SKM-1 treated with dmso at 0.1 percent for 144 hours (cell line): ENCODE measurements around the gene NUP214.
"Not testable (repeated sequence)": the region's sequence is repeated elsewhere in the genome, so short reads cannot be mapped to it uniquely, and the experiment has no call there.

Experiments
- DNase-seq: peaks from one replicate; lab custom pipeline; 2025; ENCODE audit not compliant: unreplicated experiment; lab: John Stamatoyannopoulos, UW

Gene NUP214

GRCh38 chr9:131158673-131159072, 33.3 kb downstream of the NUP214 start:
- not testable (repeated sequence) for DNase-seq

DNA sequence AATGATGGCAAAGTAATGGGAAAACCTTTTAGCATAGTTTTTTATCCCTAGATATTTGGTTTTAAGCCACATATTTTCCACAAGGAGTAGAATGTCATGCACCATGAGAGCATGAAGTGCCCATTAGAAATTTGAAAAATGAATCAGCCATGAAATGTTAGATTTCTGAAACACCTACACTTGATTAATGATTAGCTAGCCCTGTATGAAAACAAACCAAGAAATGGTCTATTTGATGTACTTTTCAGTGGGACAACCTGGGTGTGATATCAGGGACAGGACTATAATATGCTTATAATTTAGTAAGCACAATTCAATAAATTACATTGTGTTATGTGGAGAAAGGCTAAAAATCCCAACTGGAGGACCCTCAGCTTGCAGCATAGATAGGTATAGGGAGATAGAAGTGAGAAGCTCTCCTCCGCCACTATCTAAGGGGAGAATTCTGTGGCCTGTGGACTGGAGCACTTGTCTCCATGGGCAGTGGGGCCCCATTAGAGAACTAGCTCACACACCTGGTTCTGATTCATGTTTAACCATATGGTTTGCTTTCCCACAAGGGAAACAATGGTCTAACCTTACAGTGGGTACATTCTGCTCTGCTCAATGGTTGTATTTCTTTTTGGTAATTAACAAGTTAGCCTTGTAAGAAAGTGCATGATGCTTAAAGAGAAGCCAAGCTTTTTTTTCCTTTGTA, 35.2 kb downstream of the NUP214 start:
- no peak for DNase-seq

DNA sequence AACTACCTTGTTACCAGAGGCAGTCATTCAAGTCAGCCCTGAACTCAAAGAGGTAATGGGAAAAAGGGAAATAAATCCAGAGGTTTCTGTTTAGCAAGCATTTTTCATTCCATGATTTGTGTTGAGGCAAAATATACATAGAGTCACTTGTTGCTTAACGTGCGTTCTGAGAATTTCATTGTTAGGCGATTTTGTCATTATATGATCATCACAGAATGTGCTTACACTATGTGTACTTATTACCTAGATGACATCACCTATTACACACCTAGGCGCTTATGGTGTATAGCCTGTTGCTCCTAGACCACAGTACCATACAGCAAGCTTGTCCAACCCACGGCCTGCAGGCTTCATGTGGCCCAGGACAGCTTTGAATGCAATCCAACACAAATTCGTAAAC, 36.2 kb downstream of the NUP214 start:
- no peak for DNase-seq

- DNase-seq = no peak
These were observed 37.5 kb downstream of the NUP214 start for GRCh38 chr9:131162886-131163285.

DNA sequence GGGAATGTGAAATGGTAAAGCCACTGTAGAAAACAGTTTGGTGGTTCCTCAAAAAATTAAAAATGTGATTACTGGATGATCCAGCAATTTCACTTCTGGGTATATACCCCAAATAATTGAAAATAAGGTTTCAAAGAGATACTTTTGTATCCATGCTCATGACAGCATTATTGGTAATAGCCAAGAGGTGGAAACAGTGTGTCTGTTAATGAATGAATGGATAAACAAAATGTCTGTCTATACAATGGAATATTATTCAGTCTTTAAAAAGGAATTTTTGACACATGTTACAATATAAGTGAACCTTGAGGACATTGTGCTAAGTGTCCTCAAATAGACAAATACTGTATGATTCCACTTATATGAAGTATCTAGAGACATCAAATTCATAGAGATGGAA, 40.1 kb downstream of the NUP214 start:
- DNase-seq = no peak

DNA sequence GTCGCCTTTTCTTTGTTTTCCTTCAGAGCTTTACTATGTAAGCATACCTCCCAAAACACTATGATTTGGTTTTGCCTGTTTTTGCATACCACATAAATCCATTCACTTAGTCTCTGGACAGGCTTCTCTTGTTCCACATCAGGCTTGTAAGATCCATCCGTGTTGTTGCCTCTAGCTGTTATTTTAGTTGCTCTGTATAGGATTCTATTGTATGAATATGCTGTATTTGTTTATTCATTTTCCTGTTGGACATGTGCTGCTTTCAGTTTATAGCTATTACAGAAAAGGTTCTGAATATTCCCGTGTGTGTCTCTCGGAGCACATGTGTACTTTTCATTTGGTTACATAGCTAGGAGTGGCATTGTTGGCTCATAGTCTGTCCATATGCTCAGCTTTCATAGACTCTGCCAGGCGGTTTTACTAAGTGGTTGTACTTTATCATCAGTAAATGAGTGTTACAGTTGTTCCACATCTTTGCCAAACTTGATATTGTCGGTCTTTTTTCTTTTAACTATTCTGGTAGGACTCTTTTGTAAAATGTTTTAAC, 41.8 kb downstream of the NUP214 start:
- DNase-seq = no peak

DNA sequence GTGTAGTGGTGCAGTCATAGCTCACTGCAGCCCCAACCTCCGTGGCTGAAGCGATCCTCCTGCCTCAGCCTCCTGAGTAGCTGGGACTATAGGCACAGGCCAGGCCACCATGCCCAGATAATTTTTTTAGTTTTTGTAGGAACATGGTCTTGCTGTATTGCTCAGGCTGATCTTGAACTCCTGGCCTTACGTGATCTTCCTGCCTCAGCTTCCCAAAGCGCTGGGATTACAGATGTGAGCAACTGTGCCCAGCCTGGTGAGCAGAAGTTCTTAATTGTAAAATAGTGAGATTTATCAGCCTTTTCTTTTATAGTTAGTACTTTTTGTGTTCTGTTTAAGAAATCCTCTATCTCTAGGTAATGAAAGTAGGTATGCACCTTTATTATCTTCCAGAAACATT, 42.5 kb downstream of the NUP214 start:
- no peak for DNase-seq

GRCh38 chr9:131169563-131170240, 44.3 kb downstream of the NUP214 start:
- DNase-seq = no peak

- DNase-seq = no peak
These were observed 48.6 kb downstream of the NUP214 start for GRCh38 chr9:131173995-131174394.

GRCh38 chr9:131174681-131175239, 49.4 kb downstream of the NUP214 start:
- no peak for DNase-seq

DNA sequence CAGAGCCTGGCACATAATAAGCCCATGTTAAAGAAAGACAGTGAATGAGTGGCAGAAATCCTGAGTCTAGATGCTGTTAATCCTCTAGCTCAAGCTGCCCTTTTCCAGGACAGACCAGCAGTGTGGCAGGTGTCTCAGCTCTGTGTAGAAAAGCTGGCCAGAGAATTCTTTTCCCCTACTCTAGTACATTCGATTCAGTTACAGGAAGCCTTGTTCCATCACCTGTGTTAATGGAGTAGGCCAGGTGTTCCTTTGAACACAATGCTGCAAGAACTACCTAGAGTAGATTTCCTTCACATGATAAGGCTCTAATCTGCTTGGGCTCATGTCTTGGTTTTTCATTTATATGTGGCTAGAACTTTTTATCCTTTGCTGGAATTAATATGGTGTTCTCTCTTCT, 52.5 kb downstream of the NUP214 start:
- DNase-seq = no peak

DNA sequence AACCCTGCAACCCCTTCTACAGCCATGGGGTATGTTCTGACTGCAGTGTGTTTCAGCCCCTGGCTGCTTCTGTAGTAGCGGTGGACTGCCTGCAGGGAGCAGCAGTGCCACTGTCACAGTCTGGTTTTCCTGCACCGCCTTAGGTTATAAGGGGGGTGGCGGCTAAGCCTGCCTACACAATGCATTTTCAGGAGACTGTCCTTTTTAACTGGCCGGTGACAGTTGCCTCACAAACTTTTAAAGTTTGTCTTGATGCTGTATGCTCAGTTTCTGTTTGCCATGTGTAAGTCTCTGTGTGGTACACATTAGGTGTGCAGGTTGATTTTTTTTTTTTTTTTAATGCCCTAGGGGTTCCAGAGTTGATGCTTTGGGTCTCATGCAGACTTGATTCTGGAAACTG, 53.0 kb downstream of the NUP214 start:
- peak; percentile 65 for DNase-seq

DNA sequence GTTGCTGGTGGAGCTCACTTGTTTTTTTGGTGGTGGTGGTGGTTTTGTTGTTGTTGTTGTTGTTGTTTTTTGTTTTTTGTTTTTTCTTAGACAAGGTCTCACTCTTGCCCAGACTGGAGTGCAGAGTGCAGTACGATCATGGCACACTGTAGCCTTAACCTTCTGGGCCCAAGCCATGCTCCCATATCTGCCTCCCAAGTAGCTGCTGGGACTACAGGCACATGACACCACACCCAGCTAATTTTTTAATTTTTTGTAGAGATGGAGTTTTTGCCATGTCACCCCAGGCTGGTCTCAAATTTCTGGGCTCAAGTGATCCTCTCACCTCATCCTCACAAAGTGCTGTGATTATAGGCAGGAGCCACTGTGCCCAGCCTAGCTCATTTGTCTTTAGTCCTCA, 53.5 kb downstream of the NUP214 start:
- DNase-seq = no peak

- no peak for DNase-seq
These were observed 54.3 kb downstream of the NUP214 start for GRCh38 chr9:131179561-131180219.

DNA sequence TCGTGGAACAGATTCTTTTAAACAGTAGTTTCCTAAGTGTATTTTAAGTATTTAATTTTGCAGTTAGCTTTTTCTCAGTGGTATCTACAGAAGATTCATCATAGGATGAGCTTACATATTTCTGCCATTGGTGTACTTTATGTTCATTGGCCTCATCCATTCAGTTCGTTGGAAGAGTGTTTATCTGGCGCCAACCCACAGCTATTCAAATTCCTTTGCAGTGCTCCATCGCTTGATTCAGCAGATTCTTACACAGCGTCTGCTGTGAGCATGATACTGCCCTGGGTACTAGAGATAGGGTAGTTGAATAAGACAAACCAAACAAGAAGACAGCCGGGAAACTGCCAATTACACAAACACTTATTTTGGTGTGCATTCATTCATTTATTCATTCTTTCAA, 55.1 kb downstream of the NUP214 start:
- no peak for DNase-seq

DNA sequence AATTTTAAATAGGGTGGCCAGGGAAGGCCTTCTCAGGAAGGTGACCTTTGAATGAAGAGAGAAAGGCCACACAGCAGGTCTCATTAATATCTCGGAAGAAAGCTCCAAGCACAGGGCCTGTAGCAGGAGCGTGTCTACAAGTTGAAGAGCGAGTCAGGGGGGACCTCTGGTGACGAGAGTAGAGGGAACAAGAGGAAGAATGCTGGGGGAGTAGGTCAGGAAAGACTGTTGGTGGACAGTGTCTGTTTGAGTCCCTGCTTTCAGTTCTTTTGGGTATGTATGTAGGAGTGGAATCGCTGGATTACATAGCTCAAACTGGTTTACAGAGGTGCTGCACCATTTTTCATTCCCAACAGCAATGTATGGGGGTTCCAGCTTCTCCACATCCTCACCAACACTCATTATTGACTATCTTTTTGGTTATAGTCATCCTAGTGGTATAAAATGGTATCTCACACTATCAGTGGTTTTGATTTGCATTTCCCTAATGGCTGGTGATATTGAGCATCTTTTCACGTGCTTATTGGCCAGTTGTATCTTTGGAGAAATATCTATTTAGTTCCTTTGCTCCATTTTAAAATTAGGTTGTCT, 55.8 kb downstream of the NUP214 start:
- no peak for DNase-seq

DNA sequence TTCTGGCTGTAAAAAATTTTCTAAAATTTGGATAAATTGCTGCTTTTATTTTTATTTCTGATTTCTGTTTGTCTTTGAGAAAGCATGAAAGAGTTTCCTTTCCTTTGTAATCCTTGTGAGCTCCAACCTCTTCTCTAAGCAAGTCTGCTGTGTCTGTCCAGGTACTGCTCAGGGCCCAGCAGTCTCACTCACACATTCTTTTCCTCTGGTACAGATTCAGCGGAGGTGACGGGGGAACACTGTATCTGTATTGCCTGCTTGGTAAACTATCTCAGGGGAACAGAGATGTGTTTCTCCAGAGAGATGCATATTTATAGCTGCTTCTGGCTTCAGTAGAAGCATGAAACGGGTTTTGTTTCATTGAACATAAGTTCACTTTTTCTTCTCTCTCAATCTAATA, 60.5 kb downstream of the NUP214 start:
- DNase-seq = no peak

GRCh38 chr9:131186622-131187021, 61.2 kb downstream of the NUP214 start:
- no peak for DNase-seq

DNA sequence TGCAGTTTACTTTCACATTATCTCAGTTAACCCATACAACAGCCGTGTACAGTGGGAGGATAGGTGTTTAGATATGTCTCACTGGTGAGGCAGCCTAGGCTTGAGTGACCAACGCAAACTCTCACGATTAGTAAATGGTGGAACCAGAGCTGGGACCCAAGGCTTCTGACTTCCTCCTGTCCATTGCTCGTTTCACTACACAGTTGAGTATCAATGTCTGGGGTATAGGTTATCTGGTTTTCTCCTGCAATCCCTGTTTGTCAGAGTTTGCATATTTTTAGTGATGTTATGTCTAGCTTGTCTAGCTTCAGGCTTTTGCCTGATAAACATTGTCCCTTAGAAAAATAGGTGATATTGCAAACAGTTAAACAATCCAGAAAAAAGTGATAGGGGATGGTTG, 62.6 kb downstream of the NUP214 start:
- DNase-seq = no peak

DNA sequence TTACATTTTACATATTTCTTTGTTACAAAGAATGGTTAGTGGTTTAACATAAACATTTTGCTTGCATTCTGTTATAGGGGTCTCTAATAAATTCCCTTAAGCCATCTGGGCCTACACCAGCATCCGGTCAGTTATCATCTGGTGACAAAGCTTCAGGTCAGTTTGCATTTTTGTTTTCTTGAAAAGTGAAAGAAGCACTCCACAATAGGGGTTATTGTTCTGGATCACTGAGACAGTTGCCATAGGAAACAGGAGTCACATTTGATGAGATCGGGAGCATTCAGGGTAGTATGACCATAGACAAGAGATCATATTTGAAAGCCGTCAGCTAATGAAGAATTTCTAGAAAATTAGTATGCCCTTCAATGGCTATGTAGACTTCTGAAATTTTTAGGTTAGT, 63.6 kb downstream of the NUP214 start:
- no peak for DNase-seq

DNA sequence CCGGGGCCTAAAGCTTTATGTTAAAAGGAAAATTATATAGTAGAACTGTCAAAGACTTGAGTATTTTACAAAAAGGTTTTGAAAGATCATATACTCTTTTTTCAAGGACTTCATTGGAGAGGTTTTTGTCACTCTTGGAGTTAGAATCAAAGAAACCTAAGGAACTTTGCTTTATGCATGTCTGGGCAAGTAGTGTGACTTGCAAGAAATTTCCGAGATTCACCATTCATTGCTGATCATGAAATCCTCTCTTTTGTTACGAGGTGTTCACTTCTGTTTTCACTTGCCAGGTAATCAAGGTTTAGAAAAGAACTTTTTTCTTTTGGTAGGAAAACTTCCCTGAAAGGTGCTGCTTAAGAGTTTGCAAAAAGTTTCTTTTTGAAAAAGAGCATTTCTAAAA, 64.8 kb downstream of the NUP214 start:
- no peak for DNase-seq
